ENCODE measurements around the gene RAB1B.

RAB1B gene

DNA sequence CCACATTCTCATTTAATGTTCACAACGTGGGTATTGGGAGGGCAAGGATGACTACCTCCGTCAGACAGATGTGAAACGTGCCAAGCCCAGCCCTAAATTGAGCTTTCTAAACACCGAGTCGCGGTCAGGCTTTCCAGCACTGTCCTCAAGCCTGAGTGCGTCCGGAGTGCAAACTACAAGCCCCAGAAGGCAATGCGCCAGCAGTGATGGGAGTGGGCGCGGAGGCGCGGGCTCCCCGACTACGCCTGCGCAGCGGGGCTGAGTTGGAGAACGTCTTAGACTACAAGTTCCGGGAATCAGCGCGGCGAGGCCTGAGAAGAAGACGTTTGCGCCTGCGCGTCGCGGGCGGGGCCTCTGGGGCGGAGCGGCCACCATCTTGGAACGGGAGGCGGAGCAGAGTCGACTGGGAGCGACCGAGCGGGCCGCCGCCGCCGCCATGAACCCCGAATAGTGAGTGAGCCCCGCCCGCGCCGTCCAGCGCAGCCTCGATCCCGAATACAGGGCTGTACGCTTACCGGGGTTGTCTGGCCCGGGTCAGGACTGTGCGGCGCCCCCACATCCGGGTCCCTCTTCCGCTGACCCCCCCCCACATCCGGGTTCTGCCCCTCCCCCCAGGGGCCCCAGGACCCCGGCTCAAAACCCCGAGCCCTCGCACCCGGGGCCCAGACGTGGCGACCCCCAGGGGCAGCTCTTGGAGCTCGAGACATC is at the start of gene RAB1B:
Gene RAB1B (plus strand): TSS at position 396 of the 708 bp plus-strand sequence. CDS start 41 bp downstream, at position 437.
- Histone ChIP-seq H3K27ac (ENCODE audit: low read depth, low read length) (peak within 1 kb of the TSS; percentile 95), H3K4me1 (ENCODE audit: control insufficient read depth, insufficient read depth, low read length) (peaks cover 14% of the 10 kb centered on the region), H3K4me3 (ENCODE audit: low read length) (peak within 1 kb of the TSS; percentile 97), H3K36me3 (ENCODE audit: control insufficient read depth, insufficient read depth, low read length) (peaks cover 16% of the 10 kb centered on the region), H3K27me3 (ENCODE audit: control insufficient read depth, insufficient read depth, low read length) (no peaks in the 10 kb centered on the region), H3K9ac (ENCODE audit: low read length) (peak within 1 kb of the TSS; percentile 99)

DNA sequence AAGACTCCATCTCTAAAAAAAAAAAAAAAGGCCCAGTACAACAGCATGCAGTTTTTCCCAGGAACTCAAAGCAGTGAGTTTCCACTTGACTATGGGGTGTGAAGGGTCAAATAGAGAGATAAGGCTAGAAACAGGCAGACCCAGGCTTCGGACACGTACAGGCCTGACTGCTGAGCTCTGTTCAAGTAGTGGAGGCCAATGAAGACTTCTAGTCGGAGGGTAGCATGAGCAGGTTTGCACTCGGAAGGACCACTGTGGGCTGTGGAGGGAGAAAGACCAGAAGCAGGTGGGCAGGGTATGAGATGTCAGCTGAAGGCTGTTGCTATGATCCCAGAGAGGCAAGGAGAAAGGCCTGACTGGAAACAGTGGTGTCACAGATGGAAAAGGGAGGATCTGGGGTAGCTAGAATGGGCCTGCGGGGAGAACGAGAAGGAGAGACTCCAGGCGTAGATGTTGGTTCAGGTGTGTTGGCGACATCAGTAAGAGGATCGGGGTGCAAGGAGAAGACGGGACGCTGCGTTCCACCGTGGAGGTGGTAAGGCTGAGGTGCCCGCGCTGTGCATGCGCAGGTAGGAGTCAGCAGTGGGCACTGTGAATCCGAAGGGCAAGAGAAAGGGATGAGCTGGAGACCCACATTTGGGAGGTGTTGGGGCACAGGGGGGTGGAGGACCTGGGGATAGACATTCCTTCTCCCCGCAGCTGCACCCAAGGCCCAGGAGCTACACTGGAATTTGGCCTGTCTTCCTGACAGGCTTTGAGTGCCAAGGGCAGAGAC is 49.4 kb upstream of the RAB1B start:
- peaks cover 24% of the 10 kb centered on the region for H3K36me3 ChIP-seq (ENCODE audit: control insufficient read depth, insufficient read depth, low read length)

DNA sequence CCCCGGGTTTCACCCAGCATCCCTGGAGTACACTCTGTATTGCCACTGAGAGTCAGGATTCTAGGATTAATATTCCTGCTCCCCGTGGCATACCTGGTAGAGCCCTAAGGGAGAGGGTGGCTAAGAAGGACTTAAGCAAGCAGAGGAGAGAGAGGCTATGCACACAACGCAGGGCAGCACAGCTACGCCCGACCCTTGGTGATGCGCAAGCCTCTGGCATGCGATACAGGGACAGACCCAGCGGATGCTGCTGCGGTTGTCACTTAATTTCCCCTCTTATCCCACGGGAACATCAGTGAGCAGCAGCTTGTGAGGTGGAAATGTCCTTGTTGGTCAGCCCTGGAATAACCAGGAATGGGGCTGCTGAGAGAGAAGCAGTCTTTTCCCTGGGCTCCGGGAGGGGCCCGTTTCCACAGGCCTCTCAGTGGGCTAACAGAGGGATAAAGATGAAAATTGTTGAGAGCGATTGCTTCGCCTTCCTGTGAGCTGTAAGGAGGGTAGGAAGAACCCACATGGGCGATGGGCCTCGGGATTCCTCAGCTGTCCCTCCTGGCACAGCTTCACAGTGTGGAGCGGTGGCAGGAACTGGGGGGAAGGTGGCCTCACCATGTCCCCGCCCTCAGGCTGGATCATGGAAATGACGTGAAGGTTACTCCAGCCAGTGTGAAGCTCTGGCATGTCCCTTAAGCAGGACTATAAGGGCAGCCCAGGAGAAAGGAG is 48.4 kb upstream of the RAB1B start:
- Histone ChIP-seq H3K36me3 (ENCODE audit: control insufficient read depth, insufficient read depth, low read length) (peaks cover 26% of the 10 kb centered on the region), H3K9ac (ENCODE audit: low read length) (no peak overlapping the region), H3K27ac (ENCODE audit: low read depth, low read length) (no peak overlapping the region), H3K4me1 (ENCODE audit: control insufficient read depth, insufficient read depth, low read length) (no peaks in the 10 kb centered on the region), H3K4me3 (ENCODE audit: low read length) (no peak overlapping the region), H3K27me3 (ENCODE audit: control insufficient read depth, insufficient read depth, low read length) (no peaks in the 10 kb centered on the region)

More for the DNA sequence above, 49.4 kb upstream of the RAB1B start:
- Histone ChIP-seq H3K9ac (ENCODE audit: low read length) (no peak overlapping the region), H3K27me3 (ENCODE audit: control insufficient read depth, insufficient read depth, low read length) (no peaks in the 10 kb centered on the region), H3K27ac (ENCODE audit: low read depth, low read length) (no peak overlapping the region), H3K4me3 (ENCODE audit: low read length) (no peak overlapping the region), H3K4me1 (ENCODE audit: control insufficient read depth, insufficient read depth, low read length) (no peaks in the 10 kb centered on the region)

DNA sequence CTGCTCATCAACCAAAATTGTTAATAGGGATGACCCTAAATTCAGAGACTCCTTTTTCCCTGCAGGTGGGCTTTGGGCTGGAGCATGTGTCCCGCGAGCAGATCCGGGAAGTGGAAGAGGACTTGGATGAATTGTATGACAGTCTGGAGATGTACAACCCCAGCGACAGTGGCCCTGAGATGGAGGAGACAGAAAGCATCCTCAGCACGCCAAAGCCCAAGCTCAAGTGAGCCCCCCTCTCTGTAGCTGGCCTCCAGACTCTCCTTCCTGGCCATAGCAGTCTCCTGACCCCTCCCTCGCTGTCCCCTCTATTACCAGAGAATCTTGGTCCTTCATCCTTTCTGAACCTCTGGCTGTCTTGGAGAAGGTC is 47.9 kb upstream of the RAB1B start:
- Histone ChIP-seq H3K36me3 (ENCODE audit: control insufficient read depth, insufficient read depth, low read length) (peaks cover 28% of the 10 kb centered on the region), H3K4me3 (ENCODE audit: low read length) (no peak overlapping the region), H3K4me1 (ENCODE audit: control insufficient read depth, insufficient read depth, low read length) (no peaks in the 10 kb centered on the region), H3K9ac (ENCODE audit: low read length) (no peak overlapping the region), H3K27ac (ENCODE audit: low read depth, low read length) (no peak overlapping the region), H3K27me3 (ENCODE audit: control insufficient read depth, insufficient read depth, low read length) (no peaks in the 10 kb centered on the region)

DNA sequence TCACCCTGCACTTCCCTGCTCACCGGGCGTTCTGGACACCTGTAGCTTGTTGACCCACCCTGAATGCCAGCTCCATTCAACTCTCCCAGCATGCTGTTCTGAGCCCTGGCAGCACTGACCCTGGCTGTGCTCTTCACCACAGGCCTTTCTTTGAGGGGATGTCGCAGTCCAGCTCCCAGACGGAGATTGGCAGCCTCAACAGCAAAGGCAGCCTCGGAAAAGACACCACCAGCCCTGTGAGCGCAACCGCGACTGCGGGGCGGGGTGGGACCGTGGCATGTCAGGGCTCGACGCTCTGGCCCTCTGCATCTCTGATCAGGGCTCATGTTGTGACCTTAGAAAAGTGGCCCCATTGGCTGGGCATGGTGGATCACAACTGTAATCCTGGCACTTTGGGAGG is 47.4 kb upstream of the RAB1B start:
- no peak overlapping the region for H3K27ac ChIP-seq (ENCODE audit: low read depth, low read length)
- H3K9ac ChIP-seq (ENCODE audit: low read length), result no peak overlapping the region
- H3K4me3 ChIP-seq (ENCODE audit: low read length), result no peak overlapping the region
- peaks cover 25% of the 10 kb centered on the region for H3K36me3 ChIP-seq (ENCODE audit: control insufficient read depth, insufficient read depth, low read length)
- no peaks in the 10 kb centered on the region for H3K27me3 ChIP-seq (ENCODE audit: control insufficient read depth, insufficient read depth, low read length)
- H3K4me1 ChIP-seq (ENCODE audit: control insufficient read depth, insufficient read depth, low read length), result no peaks in the 10 kb centered on the region

DNA sequence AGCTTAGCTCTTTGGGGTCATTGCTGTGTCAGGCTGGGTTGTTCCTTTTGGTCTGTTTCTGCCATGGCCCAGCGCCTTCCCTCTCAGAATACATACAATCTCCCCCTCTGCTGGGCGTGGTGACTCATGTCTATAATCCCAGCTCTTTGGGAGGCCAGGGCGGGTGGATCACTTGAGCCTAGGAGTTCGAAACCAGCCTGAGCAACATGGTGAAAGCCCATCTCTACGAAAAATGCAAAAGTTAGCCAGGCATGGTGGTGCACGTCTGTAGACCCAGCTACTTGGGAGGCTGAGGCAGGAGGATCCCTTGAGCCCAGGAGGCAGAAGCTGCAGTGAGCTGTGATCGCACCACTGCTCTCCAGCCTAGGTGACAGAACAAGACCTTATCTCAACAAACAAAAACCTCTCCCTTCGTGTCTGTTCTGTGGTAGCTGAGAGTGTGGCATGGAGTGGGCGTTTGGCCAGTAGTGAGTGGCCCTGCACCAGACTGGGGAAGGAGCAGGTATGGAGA is 46.7 kb upstream of the RAB1B start:
- H3K9ac ChIP-seq (ENCODE audit: low read length), result no peak overlapping the region
- H3K27ac ChIP-seq (ENCODE audit: low read depth, low read length), result no peak overlapping the region
- H3K27me3 ChIP-seq (ENCODE audit: control insufficient read depth, insufficient read depth, low read length), result no peaks in the 10 kb centered on the region
- H3K4me3 ChIP-seq (ENCODE audit: low read length), result no peak overlapping the region
- H3K36me3 ChIP-seq (ENCODE audit: control insufficient read depth, insufficient read depth, low read length), result peaks cover 18% of the 10 kb centered on the region
- no peaks in the 10 kb centered on the region for H3K4me1 ChIP-seq (ENCODE audit: control insufficient read depth, insufficient read depth, low read length)

DNA sequence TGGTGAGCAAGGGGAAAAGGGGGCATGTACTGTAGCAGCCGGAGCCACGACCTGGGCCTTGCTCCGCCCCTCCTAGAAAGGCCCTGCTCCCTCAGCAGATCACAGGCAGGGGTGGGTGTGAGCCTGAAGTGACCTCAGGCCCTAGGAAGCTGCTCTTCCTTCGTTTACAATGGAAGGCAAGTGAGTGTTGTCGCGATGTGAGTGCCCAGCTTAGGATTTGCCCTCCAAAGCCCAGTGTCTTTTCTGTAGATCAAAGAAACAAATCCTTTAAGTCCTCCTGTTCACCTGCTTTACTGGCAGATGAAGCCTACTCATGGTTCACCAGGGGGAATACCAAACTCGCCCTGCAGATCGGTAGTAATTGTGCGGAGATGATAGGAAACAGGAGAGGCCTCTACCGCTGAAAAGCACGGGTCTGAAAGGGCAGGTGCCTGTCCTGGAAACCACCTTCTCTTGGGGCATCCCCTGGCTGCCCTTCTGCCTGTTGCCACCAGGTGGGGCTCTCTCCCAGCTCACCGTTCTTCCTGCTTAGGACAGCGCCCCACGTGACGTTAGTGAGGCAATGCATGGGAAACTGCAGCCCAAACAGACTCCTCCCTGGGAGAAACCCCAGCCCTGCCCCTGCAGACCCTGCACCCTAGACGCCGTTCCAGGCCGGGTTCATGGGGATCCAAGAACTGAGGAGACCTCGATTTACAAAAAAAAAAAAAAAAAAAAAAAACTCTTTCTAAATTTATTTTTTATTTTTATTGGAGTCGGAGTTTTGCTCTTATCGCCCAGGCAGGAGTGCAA is 45.9 kb upstream of the RAB1B start:
- H3K36me3 ChIP-seq (ENCODE audit: control insufficient read depth, insufficient read depth, low read length), result peaks cover 15% of the 10 kb centered on the region

DNA sequence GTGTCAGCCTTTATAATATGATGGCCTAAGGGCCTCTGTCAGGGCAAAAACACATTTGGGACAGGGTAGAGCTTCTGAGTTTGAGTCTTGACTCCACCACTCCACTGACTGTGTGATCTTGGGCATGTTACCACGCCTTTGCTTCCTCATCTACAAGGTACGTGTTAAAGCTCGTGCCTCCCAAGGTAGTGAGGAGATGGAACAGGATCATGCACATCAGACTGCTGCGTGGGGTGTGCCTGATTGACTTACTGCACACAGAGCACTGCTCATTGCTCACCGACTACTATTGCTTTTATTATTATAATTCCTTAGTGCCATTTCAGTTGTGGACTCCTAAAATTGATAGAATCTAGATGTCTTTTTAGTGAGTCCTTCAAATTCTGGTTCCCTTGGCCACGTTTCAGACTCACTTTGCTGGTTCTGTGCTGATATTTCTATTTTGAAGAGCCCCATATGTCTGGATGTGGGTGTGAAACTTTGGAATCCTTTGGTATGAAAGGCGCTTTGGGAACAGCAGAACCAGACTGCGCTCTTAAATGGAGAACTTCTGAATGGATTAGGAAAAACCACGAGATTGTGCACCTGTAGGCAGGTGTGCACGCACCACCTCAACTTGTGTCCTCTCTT is 44.1 kb upstream of the RAB1B start:
- H3K4me1 ChIP-seq (ENCODE audit: control insufficient read depth, insufficient read depth, low read length), result no peaks in the 10 kb centered on the region
- no peak overlapping the region for H3K4me3 ChIP-seq (ENCODE audit: low read length)
- peaks cover 13% of the 10 kb centered on the region for H3K36me3 ChIP-seq (ENCODE audit: control insufficient read depth, insufficient read depth, low read length)
- no peaks in the 10 kb centered on the region for H3K27me3 ChIP-seq (ENCODE audit: control insufficient read depth, insufficient read depth, low read length)
- H3K27ac ChIP-seq (ENCODE audit: low read depth, low read length), result no peak overlapping the region
- no peak overlapping the region for H3K9ac ChIP-seq (ENCODE audit: low read length)

More for the DNA sequence above, 45.9 kb upstream of the RAB1B start:
- no peak overlapping the region for H3K4me3 ChIP-seq (ENCODE audit: low read length)
- H3K27me3 ChIP-seq (ENCODE audit: control insufficient read depth, insufficient read depth, low read length), result no peaks in the 10 kb centered on the region
- H3K4me1 ChIP-seq (ENCODE audit: control insufficient read depth, insufficient read depth, low read length), result no peaks in the 10 kb centered on the region
- H3K9ac ChIP-seq (ENCODE audit: low read length), result no peak overlapping the region
- no peak overlapping the region for H3K27ac ChIP-seq (ENCODE audit: low read depth, low read length)

DNA sequence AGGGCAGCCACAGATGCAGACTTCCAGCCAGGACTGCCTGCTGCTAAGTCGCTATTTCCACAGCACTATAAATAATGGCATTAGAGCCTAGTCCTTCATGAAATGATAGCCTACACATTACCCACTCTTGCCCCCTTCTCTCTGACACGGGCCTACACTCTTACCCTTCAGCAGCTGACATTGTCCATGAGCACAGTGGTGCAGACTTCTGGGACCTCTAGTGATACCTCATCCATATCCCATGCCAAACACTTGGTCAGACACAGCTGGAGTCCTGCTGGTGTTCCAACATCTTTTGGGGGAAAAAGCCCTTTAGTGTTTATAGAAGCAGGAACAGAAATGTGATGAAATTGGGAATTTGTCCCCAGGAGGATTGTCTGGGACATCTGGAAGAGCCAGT is 43.4 kb upstream of the RAB1B start:
- H3K27ac ChIP-seq (ENCODE audit: low read depth, low read length), result no peak overlapping the region
- peaks cover 6% of the 10 kb centered on the region for H3K36me3 ChIP-seq (ENCODE audit: control insufficient read depth, insufficient read depth, low read length)

DNA sequence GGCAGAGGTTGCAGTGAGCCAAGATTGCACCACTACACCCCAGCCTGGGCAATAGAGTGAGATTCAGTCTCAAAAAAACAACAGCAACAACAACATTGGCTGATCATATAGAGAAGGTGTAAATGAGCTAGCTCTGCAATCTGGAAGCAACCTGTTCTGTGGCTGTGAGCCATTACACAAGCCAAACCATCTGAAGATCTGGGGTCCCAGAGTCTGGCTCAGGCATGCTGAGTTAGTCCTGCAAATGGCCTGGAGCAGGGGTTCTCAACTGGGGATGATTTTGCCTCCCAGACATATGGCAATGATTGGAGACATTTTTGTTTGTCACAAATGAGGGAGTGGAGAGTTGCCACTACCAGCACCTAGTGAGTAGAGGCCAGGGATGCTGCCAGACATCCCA is 42.3 kb upstream of the RAB1B start:
- Histone ChIP-seq H3K4me3 (ENCODE audit: low read length) (no peak overlapping the region), H3K27me3 (ENCODE audit: control insufficient read depth, insufficient read depth, low read length) (no peaks in the 10 kb centered on the region), H3K4me1 (ENCODE audit: control insufficient read depth, insufficient read depth, low read length) (no peaks in the 10 kb centered on the region), H3K36me3 (ENCODE audit: control insufficient read depth, insufficient read depth, low read length) (peaks cover 10% of the 10 kb centered on the region), H3K27ac (ENCODE audit: low read depth, low read length) (no peak overlapping the region), H3K9ac (ENCODE audit: low read length) (no peak overlapping the region)

More for the DNA sequence above, 43.4 kb upstream of the RAB1B start:
- Histone ChIP-seq H3K4me1 (ENCODE audit: control insufficient read depth, insufficient read depth, low read length) (no peaks in the 10 kb centered on the region), H3K9ac (ENCODE audit: low read length) (no peak overlapping the region), H3K4me3 (ENCODE audit: low read length) (no peak overlapping the region), H3K27me3 (ENCODE audit: control insufficient read depth, insufficient read depth, low read length) (no peaks in the 10 kb centered on the region)

DNA sequence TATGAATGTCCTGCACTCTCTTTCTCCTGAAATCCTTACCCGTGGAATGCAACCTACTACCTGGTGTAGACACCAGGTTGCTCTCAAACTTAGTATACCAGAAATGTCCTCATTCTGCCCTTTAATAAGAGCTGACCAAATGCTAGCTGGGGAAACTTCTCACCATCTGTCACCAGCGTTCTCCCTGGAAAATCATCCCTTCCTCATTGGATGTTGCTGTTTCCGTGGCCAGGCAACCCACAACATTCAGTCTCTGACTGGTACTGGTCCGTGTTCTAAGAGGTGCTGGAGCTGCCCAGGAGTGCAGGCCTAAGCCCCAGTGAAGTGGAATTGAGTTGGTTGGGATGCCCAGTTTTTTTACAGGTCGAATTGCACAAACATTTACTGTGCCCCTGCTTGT is 40.7 kb upstream of the RAB1B start:
- H3K27me3 ChIP-seq (ENCODE audit: control insufficient read depth, insufficient read depth, low read length), result no peaks in the 10 kb centered on the region
- no peaks in the 10 kb centered on the region for H3K4me1 ChIP-seq (ENCODE audit: control insufficient read depth, insufficient read depth, low read length)
- no peak overlapping the region for H3K9ac ChIP-seq (ENCODE audit: low read length)
- peaks cover 17% of the 10 kb centered on the region for H3K36me3 ChIP-seq (ENCODE audit: control insufficient read depth, insufficient read depth, low read length)
- no peak overlapping the region for H3K27ac ChIP-seq (ENCODE audit: low read depth, low read length)
- H3K4me3 ChIP-seq (ENCODE audit: low read length), result no peak overlapping the region

Data from rectal smooth muscle tissue (tissue), 1 donor.